Right atrium auricular region (tissue), 2 donors: ENCODE data around the gene TFAP2B. TPM values are rescaled to one million over a fixed set of nuclear protein-coding genes. Genes with fewer than 3 reads are reported as not detected.

Source experiments
- DNase-seq: peaks from one replicate; pipeline ENCODE4 v3.0.0-alpha.2; 2019; ENCODE audit warnings: low spot score
- H3K27ac ChIP-seq, 2 donors: fragments of 200-600 bp; sonication (generic); 1 replicate in 1 of 2; 2 replicates in 1 of 2; pipeline ENCODE4 v1.5.1; 2016 to 2019
- H3K27me3 ChIP-seq, 2 donors: fragments of 200-600 bp; sonication (generic); one replicate each; pipeline versions ENCODE4 v1.5.1 to v1.6.0; 2017 to 2019
- H3K36me3 ChIP-seq: fragments of 200-600 bp; sonication (generic); one replicate; pipeline ENCODE4 v1.5.1; 2016
- H3K4me1 ChIP-seq, 2 donors: fragments of 200-600 bp; sonication (generic); one replicate each; pipeline versions ENCODE4 v1.5.1 to v1.6.0; 2017 to 2019
- H3K4me3 ChIP-seq, 2 donors: fragments of 200-600 bp; sonication (generic); 1 replicate in 1 of 2; 2 replicates in 1 of 2; pipeline ENCODE4 v1.5.1; 2017 to 2019; ENCODE audit warnings: mild to moderate bottlenecking in 1 of 2, moderate library complexity in 1 of 2
- H3K9me3 ChIP-seq, 2 donors: fragments of 200-600 bp; sonication (generic); one replicate each; pipeline ENCODE4 v1.5.1; 2019
- CTCF ChIP-seq, 2 donors: fragments of 200-600 bp; sonication (generic); IDR thresholded peaks; one replicate each; pipeline ENCODE4 v1.5.1; 2019; ENCODE audit warnings: antibody characterized with exemption in 2 of 2
- total RNA-seq, 2 donors: library from RNA; depleted of rRNA; stranded (reverse); fragments of >200 nt; gene quantifications; one replicate each; pipeline ENCODE4 v1.1.0, GENCODE V29; 2016

Gene TFAP2B
- total RNA-seq, 2 donors from 2014 or later = not detected

- DNase-seq = no peak
- Histone ChIP-seq H3K4me1 (no peaks in the 10 kb centered on the region), H3K9me3 (no peaks in the 10 kb centered on the region), H3K4me3 (no peak overlapping the region), H3K36me3 (no peaks in the 10 kb centered on the region), H3K27ac (no peak overlapping the region), H3K27me3 (no peaks in the 10 kb centered on the region)
- TF ChIP-seq CTCF (IDR thresholded peaks at IDR 0.05) = no peak
Measured at GRCh38 chr6:50889497-50889896, 70.8 kb downstream of the TFAP2B start.

GRCh38 chr6:50889935-50890334, 71.3 kb downstream of the TFAP2B start:
- Histone ChIP-seq H3K36me3 (no peaks in the 10 kb centered on the region), H3K27me3 (no peaks in the 10 kb centered on the region), H3K27ac (no peak overlapping the region), H3K9me3 (no peaks in the 10 kb centered on the region), H3K4me3 (no peak overlapping the region), H3K4me1 (no peaks in the 10 kb centered on the region)
- TF ChIP-seq CTCF (IDR thresholded peaks at IDR 0.05) = no peak
- no peak for DNase-seq

- Histone ChIP-seq H3K4me1 (no peaks in the 10 kb centered on the region), H3K27me3 (no peaks in the 10 kb centered on the region), H3K4me3 (no peak overlapping the region), H3K9me3 (no peaks in the 10 kb centered on the region), H3K36me3 (no peaks in the 10 kb centered on the region), H3K27ac (no peak overlapping the region)
- no peak for DNase-seq
- no peak for TF ChIP-seq CTCF (IDR thresholded peaks at IDR 0.05)
Measured at GRCh38 chr6:50890579-50890978, 71.9 kb downstream of the TFAP2B start.

GRCh38 chr6:50891290-50891689, 72.6 kb downstream of the TFAP2B start:
- H3K9me3 ChIP-seq = no peaks in the 10 kb centered on the region
- H3K36me3 ChIP-seq = no peaks in the 10 kb centered on the region
- H3K27ac ChIP-seq = no peak overlapping the region
- H3K27me3 ChIP-seq = no peaks in the 10 kb centered on the region
- TF ChIP-seq CTCF (IDR thresholded peaks at IDR 0.05) = no peak
- DNase-seq = no peak
- no peaks in the 10 kb centered on the region for H3K4me1 ChIP-seq
- no peak overlapping the region for H3K4me3 ChIP-seq

Other genes with a start within 250 kb of the TFAP2B start
- gene TFAP2D, start 105.3 kb upstream of the TFAP2B start, total RNA-seq = not detected